NCI-H1105 (cell line): ENCODE measurements around the gene KIF3B.
"Not testable (repeated sequence)": the region's sequence is repeated elsewhere in the genome, so short reads cannot be mapped to it uniquely, and the experiment has no call there.

Experiments
- DNase-seq: peaks from one replicate; lab custom pipeline; 2025; lab: John Stamatoyannopoulos, UW

KIF3B gene

GRCh38 chr20:32296412-32296811 is 19.0 kb downstream of the KIF3B start:
- no peak for DNase-seq

GRCh38 chr20:32296819-32297420 is 19.5 kb downstream of the KIF3B start:
- DNase-seq: no peak

GRCh38 chr20:32297439-32297838 is 20.0 kb downstream of the KIF3B start:
- DNase-seq: no peak

GRCh38 chr20:32300647-32301046 is 23.2 kb downstream of the KIF3B start:
- DNase-seq: no peak

GRCh38 chr20:32301719-32302506 is 24.5 kb downstream of the KIF3B start:
- no peak for DNase-seq

- DNase-seq: no peak
Measured at GRCh38 chr20:32302507-32302872, 25.0 kb downstream of the KIF3B start.

- DNase-seq: no peak
Measured at GRCh38 chr20:32304131-32304746, 26.8 kb downstream of the KIF3B start.

- no peak for DNase-seq
Measured at GRCh38 chr20:32312718-32313424, 35.4 kb downstream of the KIF3B start.

- DNase-seq: no peak
Measured at GRCh38 chr20:32314768-32315167, 37.3 kb downstream of the KIF3B start.

GRCh38 chr20:32315399-32315798 is 37.9 kb downstream of the KIF3B start:
- no peak for DNase-seq

GRCh38 chr20:32315891-32316290 is 38.4 kb downstream of the KIF3B start:
- no peak for DNase-seq

GRCh38 chr20:32316667-32317066 is 39.2 kb downstream of the KIF3B start:
- DNase-seq: no peak

GRCh38 chr20:32319100-32319499 is 41.6 kb downstream of the KIF3B start:
- no peak for DNase-seq

- DNase-seq: no peak
Measured at GRCh38 chr20:32320305-32320704, 42.9 kb downstream of the KIF3B start.

GRCh38 chr20:32321390-32321789 is 43.9 kb downstream of the KIF3B start:
- DNase-seq: no peak

- DNase-seq: not testable (repeated sequence)
Measured at GRCh38 chr20:32322260-32322659, 44.8 kb downstream of the KIF3B start.

GRCh38 chr20:32323761-32324160 is 46.3 kb downstream of the KIF3B start:
- not testable (repeated sequence) for DNase-seq

- DNase-seq: no peak
Measured at GRCh38 chr20:32325706-32326503, 48.5 kb downstream of the KIF3B start.

GRCh38 chr20:32326504-32326845 is 49.0 kb downstream of the KIF3B start:
- DNase-seq: no peak

- no peak for DNase-seq
Measured at GRCh38 chr20:32327087-32327681, 49.7 kb downstream of the KIF3B start.

GRCh38 chr20:32329817-32330554 is 52.5 kb downstream of the KIF3B start:
- no peak for DNase-seq
